GM23338 (cell line): ENCODE data around the gene TRIM38. TPM values are rescaled to one million over a fixed set of nuclear protein-coding genes. Genes with fewer than 3 reads are reported as not detected.

ENCODE experiments used
- ATAC-seq: fragments of 200-7000 bp; cut with Tn5 transposase; 3 replicates; pipeline ENCODE4 v1.9.1; 2020
- DNase-seq: peaks from one replicate; pipeline ENCODE4 v3.0.0-alpha.2; 2015; ENCODE audit warnings: low spot score
- H2AFZ ChIP-seq: fragments of 200-600 bp; sonication (generic); 2 replicates; pipeline ENCODE4 v1.8.0; 2016; ENCODE audit warnings: antibody characterized with exemption, mild to moderate bottlenecking, moderate library complexity
- H3F3A ChIP-seq: fragments of 200-600 bp; sonication (generic); replicated peaks from 2 replicates; pipeline ENCODE4 v1.8.0; 2017; ENCODE audit warnings: antibody characterized with exemption, mixed run types, low read depth
- H3K27ac ChIP-seq: fragments of 200-600 bp; sonication (generic); 2 replicates; pipeline ENCODE4 v1.6.1; 2016; ENCODE audit warnings: low read depth
- H3K27me3 ChIP-seq: fragments of 200-600 bp; sonication (generic); 2 replicates; pipeline ENCODE4 v1.8.0; 2016; ENCODE audit warnings: mild to moderate bottlenecking, mixed run types, moderate library complexity; ENCODE audit not compliant: insufficient read depth
- H3K36me3 ChIP-seq: fragments of 200-600 bp; sonication (generic); 2 replicates; pipeline ENCODE4 v1.8.0; 2016; ENCODE audit warnings: mild to moderate bottlenecking; ENCODE audit not compliant: insufficient read depth
- H3K4me1 ChIP-seq: fragments of 200-600 bp; sonication (generic); 2 replicates; pipeline ENCODE4 v1.8.0; 2016; ENCODE audit warnings: mild to moderate bottlenecking, moderate library complexity; ENCODE audit not compliant: insufficient read depth
- H3K4me2 ChIP-seq: fragments of 200-600 bp; sonication (generic); 2 replicates; pipeline ENCODE4 v1.7.1; 2017; ENCODE audit warnings: mixed run types
- H3K4me3 ChIP-seq: fragments of 200-600 bp; sonication (generic); 2 replicates; pipeline ENCODE4 v1.6.1; 2016; ENCODE audit warnings: mixed run types
- H3K79me2 ChIP-seq: fragments of 200-600 bp; sonication (generic); replicated peaks from 2 replicates; pipeline ENCODE4 v1.8.0; 2017; ENCODE audit warnings: mild to moderate bottlenecking; ENCODE audit not compliant: insufficient read depth
- H3K9me2 ChIP-seq: fragments of 200-600 bp; sonication (generic); 2 replicates; pipeline ENCODE4 v1.8.0; 2017; ENCODE audit not compliant: insufficient read depth
- H4K20me1 ChIP-seq: fragments of 200-600 bp; sonication (generic); replicated peaks from 2 replicates; pipeline ENCODE4 v1.8.0; 2017; ENCODE audit warnings: mild to moderate bottlenecking; ENCODE audit not compliant: insufficient read depth
- H3K27ac Mint-ChIP-seq: 2 replicates; pipeline ENCODE4 v1.8.0; 2020; ENCODE audit warnings: inconsistent platforms, mild to moderate bottlenecking, moderate library complexity, mixed read lengths
- H3K27me3 Mint-ChIP-seq: 3 replicates; pipeline ENCODE4 v1.8.0; 2022; ENCODE audit warnings: low read depth, mild to moderate bottlenecking, moderate library complexity, mixed read lengths, inconsistent platforms; ENCODE audit not compliant: insufficient read depth, poor library complexity
- H3K36me3 Mint-ChIP-seq: 3 replicates; pipeline ENCODE4 v1.8.0; 2021; ENCODE audit warnings: low read depth, mild to moderate bottlenecking, inconsistent platforms, moderate library complexity, mixed read lengths
- H3K4me1 Mint-ChIP-seq: 3 replicates; pipeline ENCODE4 v1.8.0; 2020; ENCODE audit warnings: mild to moderate bottlenecking, inconsistent platforms, mixed read lengths
- H3K4me3 Mint-ChIP-seq: 3 replicates; pipeline ENCODE4 v1.8.0; 2021; ENCODE audit warnings: moderate library complexity, mild to moderate bottlenecking, inconsistent platforms, mixed read lengths
- H3K9me3 Mint-ChIP-seq: 3 replicates; pipeline ENCODE4 v1.8.0; 2020; ENCODE audit warnings: moderate library complexity, mild to moderate bottlenecking, inconsistent platforms, mixed read lengths
- CREB1 ChIP-seq: fragments of 250-450 bp; sonication (Bioruptor Pico); IDR thresholded peaks from 2 replicates; pipeline ENCODE4 v1.5.0; 2020; ENCODE audit warnings: low read depth, mild to moderate bottlenecking, moderate library complexity
- EZH2 ChIP-seq: fragments of 200-600 bp; sonication (generic); IDR thresholded peaks from one replicate; pipeline ENCODE4 v1.8.0; 2017; ENCODE audit warnings: antibody characterized with exemption, mild to moderate bottlenecking, low read depth; ENCODE audit not compliant: unreplicated experiment
- EZH2phosphoT487 ChIP-seq: fragments of 200-600 bp; sonication (generic); IDR thresholded peaks from one replicate; pipeline ENCODE4 v1.8.1; 2018; ENCODE audit warnings: antibody characterized with exemption; ENCODE audit not compliant: unreplicated experiment
- JUNB ChIP-seq: IDR thresholded peaks from one replicate; pipeline ENCODE4 v1.6.1; 2016; ENCODE audit warnings: antibody characterized with exemption; ENCODE audit not compliant: unreplicated experiment
- NANOG ChIP-seq: IDR thresholded peaks from 2 replicates; pipeline ENCODE4 v1.6.1; 2016; ENCODE audit warnings: antibody characterized with exemption, borderline replicate concordance
- POLR2AphosphoS5 ChIP-seq: IDR thresholded peaks from 2 replicates; pipeline ENCODE4 v1.6.1; 2016; ENCODE audit warnings: antibody characterized with exemption, low read depth
- STAT1 ChIP-seq: IDR thresholded peaks from one replicate; pipeline ENCODE4 v1.6.1; 2016; ENCODE audit warnings: antibody characterized with exemption; ENCODE audit not compliant: unreplicated experiment
- ZNF114 ChIP-seq: fragments of 250-450 bp; sonication (Bioruptor Pico); IDR thresholded peaks from 2 replicates; pipeline ENCODE4 v1.5.0; 2020; ENCODE audit warnings: mild to moderate bottlenecking, moderate library complexity
- ZNF331 ChIP-seq: fragments of 250-450 bp; sonication (Bioruptor Pico); IDR thresholded peaks from 2 replicates; pipeline ENCODE4 v1.5.0; 2020; ENCODE audit warnings: low read depth, mild to moderate bottlenecking, moderate library complexity
- polyA plus RNA-seq: library from polyadenylated mRNA; unstranded; fragments of >200 nt; fragmentation: Nextera tagmentation; extraction: Ambion mirVana; gene quantifications from 2 replicates; pipeline ENCODE4 v1.2.1, GENCODE V29; 2016
- total RNA-seq: library from RNA; depleted of rRNA; stranded (reverse); fragments of >200 nt; shearing (Covaris generic); gene quantifications from 2 replicates; pipeline ENCODE4 v1.2.3, GENCODE V29; 2014
- TF ChIP-seq, protein P1 (sequence below), 2 experiments: fragments of 200-600 bp in 1 of 2; sonication (generic) in 1 of 2; conservative IDR thresholded peaks; 2 replicates each; pipeline versions ENCODE4 v1.5.1 to v1.6.1; 2016 to 2017; ENCODE audit warnings: antibody characterized with exemption in 2 of 2, low read depth in 2 of 2, mild to moderate bottlenecking in 2 of 2, moderate library complexity in 1 of 2
- TF ChIP-seq, protein P2 (sequence below): fragments of 250-450 bp; sonication (Bioruptor Pico); IDR thresholded peaks from 2 replicates; pipeline ENCODE4 v1.5.0; 2020; ENCODE audit warnings: mild to moderate bottlenecking, moderate library complexity
- TF ChIP-seq, protein P3 (sequence below): IDR thresholded peaks from 2 replicates; pipeline ENCODE4 v1.6.1; 2016; ENCODE audit warnings: antibody characterized with exemption
- TF ChIP-seq, protein P4 (sequence below): IDR thresholded peaks from one replicate; pipeline ENCODE4 v1.6.1; 2018; ENCODE audit warnings: antibody characterized with exemption; ENCODE audit not compliant: unreplicated experiment

The TRIM38 gene
- total and polyA plus RNA-seq, 2 experiments from 2014 or later: 0.66 to 0.82 TPM

DNA sequence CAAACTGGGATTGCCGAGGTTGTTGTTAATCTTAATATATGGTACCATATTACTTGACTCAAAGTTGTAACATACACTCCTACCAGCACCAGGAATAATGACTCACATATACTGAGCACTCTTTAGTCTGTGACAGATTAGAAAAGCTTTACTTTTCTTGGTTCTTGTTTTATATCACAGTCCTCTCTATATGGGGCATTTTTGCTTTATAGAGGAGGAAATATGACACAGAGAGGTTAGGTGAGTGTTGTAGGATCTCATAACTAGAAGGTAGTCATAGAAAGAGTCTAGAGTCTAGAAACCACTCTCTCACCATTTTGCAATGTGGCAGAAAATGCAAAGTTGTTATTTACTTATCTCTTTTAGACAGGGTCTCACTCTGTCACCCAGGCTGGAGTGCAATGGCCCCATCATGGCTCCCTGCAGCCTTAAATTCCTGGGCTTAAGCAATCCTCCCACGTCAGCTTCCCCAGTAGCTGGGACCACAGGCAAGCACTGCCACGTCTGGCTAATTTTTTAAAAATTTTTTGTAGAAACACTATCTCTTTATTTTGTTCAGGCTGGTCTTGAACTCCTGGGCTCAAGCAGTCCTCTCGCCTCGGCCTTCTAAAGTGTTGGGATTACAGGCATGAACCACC lies 13.4 kb downstream of the TRIM38 start:
- no peak overlapping the region for H2AFZ ChIP-seq
- Mint-ChIP-seq H3K27me3 (no peaks in the 10 kb centered on the region), H3K9me3 (no peaks in the 10 kb centered on the region), H3K36me3 (peaks cover 14% of the 10 kb centered on the region; the same call in 2 of the 3 replicates), H3K4me3 (no peak overlapping the region), H3K27ac (no peak overlapping the region), H3K4me1 (no peaks in the 10 kb centered on the region)
- TF ChIP-seq, protein P1, sequence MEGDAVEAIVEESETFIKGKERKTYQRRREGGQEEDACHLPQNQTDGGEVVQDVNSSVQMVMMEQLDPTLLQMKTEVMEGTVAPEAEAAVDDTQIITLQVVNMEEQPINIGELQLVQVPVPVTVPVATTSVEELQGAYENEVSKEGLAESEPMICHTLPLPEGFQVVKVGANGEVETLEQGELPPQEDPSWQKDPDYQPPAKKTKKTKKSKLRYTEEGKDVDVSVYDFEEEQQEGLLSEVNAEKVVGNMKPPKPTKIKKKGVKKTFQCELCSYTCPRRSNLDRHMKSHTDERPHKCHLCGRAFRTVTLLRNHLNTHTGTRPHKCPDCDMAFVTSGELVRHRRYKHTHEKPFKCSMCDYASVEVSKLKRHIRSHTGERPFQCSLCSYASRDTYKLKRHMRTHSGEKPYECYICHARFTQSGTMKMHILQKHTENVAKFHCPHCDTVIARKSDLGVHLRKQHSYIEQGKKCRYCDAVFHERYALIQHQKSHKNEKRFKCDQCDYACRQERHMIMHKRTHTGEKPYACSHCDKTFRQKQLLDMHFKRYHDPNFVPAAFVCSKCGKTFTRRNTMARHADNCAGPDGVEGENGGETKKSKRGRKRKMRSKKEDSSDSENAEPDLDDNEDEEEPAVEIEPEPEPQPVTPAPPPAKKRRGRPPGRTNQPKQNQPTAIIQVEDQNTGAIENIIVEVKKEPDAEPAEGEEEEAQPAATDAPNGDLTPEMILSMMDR (conservative IDR thresholded peaks at IDR 0.05; ENCODE audit: low read depth in 2 of 2): no peak
- TF ChIP-seq, protein P2, sequence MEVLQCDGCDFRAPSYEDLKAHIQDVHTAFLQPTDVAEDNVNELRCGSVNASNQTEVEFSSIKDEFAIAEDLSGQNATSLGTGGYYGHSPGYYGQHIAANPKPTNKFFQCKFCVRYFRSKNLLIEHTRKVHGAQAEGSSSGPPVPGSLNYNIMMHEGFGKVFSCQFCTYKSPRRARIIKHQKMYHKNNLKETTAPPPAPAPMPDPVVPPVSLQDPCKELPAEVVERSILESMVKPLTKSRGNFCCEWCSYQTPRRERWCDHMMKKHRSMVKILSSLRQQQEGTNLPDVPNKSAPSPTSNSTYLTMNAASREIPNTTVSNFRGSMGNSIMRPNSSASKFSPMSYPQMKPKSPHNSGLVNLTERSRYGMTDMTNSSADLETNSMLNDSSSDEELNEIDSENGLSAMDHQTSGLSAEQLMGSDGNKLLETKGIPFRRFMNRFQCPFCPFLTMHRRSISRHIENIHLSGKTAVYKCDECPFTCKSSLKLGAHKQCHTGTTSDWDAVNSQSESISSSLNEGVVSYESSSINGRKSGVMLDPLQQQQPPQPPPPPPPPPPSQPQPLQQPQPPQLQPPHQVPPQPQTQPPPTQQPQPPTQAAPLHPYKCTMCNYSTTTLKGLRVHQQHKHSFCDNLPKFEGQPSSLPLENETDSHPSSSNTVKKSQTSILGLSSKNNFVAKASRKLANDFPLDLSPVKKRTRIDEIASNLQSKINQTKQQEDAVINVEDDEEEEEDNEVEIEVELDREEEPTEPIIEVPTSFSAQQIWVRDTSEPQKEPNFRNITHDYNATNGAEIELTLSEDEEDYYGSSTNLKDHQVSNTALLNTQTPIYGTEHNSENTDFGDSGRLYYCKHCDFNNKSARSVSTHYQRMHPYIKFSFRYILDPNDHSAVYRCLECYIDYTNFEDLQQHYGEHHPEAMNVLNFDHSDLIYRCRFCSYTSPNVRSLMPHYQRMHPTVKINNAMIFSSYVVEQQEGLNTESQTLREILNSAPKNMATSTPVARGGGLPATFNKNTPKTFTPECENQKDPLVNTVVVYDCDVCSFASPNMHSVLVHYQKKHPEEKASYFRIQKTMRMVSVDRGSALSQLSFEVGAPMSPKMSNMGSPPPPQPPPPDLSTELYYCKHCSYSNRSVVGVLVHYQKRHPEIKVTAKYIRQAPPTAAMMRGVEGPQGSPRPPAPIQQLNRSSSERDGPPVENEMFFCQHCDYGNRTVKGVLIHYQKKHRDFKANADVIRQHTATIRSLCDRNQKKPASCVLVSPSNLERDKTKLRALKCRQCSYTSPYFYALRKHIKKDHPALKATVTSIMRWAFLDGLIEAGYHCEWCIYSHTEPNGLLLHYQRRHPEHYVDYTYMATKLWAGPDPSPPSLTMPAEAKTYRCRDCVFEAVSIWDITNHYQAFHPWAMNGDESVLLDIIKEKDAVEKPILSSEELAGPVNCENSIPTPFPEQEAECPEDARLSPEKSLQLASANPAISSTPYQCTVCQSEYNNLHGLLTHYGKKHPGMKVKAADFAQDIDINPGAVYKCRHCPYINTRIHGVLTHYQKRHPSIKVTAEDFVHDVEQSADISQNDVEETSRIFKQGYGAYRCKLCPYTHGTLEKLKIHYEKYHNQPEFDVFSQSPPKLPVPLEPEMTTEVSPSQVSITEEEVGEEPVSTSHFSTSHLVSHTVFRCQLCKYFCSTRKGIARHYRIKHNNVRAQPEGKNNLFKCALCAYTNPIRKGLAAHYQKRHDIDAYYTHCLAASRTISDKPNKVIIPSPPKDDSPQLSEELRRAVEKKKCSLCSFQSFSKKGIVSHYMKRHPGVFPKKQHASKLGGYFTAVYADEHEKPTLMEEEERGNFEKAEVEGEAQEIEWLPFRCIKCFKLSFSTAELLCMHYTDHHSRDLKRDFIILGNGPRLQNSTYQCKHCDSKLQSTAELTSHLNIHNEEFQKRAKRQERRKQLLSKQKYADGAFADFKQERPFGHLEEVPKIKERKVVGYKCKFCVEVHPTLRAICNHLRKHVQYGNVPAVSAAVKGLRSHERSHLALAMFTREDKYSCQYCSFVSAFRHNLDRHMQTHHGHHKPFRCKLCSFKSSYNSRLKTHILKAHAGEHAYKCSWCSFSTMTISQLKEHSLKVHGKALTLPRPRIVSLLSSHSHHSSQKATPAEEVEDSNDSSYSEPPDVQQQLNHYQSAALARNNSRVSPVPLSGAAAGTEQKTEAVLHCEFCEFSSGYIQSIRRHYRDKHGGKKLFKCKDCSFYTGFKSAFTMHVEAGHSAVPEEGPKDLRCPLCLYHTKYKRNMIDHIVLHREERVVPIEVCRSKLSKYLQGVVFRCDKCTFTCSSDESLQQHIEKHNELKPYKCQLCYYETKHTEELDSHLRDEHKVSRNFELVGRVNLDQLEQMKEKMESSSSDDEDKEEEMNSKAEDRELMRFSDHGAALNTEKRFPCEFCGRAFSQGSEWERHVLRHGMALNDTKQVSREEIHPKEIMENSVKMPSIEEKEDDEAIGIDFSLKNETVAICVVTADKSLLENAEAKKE (CRISPR knock-in tag): no peak
- TF ChIP-seq POLR2AphosphoS5 (no peak), STAT1 (no peak), EZH2phosphoT487 (no peak), EZH2 (no peak), ZNF331 (CRISPR knock-in tag) (no peak), CREB1 (CRISPR knock-in tag) (no peak), JUNB (no peak), NANOG (no peak), ZNF114 (CRISPR knock-in tag) (no peak)
- TF ChIP-seq, protein P3, sequence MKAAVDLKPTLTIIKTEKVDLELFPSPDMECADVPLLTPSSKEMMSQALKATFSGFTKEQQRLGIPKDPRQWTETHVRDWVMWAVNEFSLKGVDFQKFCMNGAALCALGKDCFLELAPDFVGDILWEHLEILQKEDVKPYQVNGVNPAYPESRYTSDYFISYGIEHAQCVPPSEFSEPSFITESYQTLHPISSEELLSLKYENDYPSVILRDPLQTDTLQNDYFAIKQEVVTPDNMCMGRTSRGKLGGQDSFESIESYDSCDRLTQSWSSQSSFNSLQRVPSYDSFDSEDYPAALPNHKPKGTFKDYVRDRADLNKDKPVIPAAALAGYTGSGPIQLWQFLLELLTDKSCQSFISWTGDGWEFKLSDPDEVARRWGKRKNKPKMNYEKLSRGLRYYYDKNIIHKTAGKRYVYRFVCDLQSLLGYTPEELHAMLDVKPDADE: no peak
- TF ChIP-seq, protein P4, sequence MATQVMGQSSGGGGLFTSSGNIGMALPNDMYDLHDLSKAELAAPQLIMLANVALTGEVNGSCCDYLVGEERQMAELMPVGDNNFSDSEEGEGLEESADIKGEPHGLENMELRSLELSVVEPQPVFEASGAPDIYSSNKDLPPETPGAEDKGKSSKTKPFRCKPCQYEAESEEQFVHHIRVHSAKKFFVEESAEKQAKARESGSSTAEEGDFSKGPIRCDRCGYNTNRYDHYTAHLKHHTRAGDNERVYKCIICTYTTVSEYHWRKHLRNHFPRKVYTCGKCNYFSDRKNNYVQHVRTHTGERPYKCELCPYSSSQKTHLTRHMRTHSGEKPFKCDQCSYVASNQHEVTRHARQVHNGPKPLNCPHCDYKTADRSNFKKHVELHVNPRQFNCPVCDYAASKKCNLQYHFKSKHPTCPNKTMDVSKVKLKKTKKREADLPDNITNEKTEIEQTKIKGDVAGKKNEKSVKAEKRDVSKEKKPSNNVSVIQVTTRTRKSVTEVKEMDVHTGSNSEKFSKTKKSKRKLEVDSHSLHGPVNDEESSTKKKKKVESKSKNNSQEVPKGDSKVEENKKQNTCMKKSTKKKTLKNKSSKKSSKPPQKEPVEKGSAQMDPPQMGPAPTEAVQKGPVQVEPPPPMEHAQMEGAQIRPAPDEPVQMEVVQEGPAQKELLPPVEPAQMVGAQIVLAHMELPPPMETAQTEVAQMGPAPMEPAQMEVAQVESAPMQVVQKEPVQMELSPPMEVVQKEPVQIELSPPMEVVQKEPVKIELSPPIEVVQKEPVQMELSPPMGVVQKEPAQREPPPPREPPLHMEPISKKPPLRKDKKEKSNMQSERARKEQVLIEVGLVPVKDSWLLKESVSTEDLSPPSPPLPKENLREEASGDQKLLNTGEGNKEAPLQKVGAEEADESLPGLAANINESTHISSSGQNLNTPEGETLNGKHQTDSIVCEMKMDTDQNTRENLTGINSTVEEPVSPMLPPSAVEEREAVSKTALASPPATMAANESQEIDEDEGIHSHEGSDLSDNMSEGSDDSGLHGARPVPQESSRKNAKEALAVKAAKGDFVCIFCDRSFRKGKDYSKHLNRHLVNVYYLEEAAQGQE: no peak
- no peak overlapping the region for H3K4me2 ChIP-seq
- H3K79me2 ChIP-seq: no peaks in the 10 kb centered on the region
- 0 out of 2 replicates have a peak, but pooled peaks cover 8% of the 10 kb centered on the region for H3K9me2 ChIP-seq
- H3K4me3 ChIP-seq: no peak overlapping the region
- no peaks in the 10 kb centered on the region for H3K27me3 ChIP-seq
- H3K4me1 ChIP-seq: peaks cover 9% of the 10 kb centered on the region
- no peaks in the 10 kb centered on the region for H3F3A ChIP-seq
- H4K20me1 ChIP-seq: no peaks in the 10 kb centered on the region
- H3K36me3 ChIP-seq: no peaks in the 10 kb centered on the region; the same call in 1 of the 2 replicates
- no peak for DNase-seq
- H3K27ac ChIP-seq: no peak overlapping the region
- ATAC-seq: no peak
